Measurements from ENCODE around the gene WDR49.

DNA sequence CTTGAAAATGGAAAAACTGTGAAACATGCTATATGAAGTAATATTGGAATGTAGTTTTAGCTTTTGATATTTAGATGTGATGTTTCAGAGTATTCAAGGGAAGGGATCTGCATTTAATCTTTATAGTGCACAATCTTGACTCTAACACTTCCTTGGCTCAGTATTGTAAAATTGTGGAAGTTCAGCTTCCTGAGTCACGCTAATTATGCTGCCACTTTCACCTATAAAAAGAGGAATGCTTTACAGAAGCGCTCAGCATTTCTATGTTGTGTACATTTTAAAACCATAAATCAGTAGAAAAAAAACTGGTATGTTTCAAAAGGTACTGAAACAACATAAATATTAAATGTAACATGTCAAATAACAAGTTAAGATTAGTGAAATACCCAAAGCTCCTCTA is 212.5 kb downstream of the WDR49 start:
- no peak for TF ChIP-seq CTCF (IDR thresholded peaks at IDR 0.05; ENCODE audit: insufficient read depth, low read depth, low read length)
- TF ChIP-seq EZH2 (IDR thresholded peaks at IDR 0.05; ENCODE audit: insufficient read depth, low read length): no peak

All from astrocyte (in vitro differentiated cells and primary cell).